Muscle layer of colon (tissue), 2 donors: ENCODE results near the gene CACNB1.

Experiments used
- H3K27ac ChIP-seq: one replicate; pipeline ENCODE4 v1.7.0; 2013; ENCODE audit warnings: low read depth, mild to moderate bottlenecking, low read length, moderate library complexity
- H3K27me3 ChIP-seq, 2 donors: one replicate each; pipeline ENCODE4 v1.7.0; 2013; ENCODE audit warnings: low read length in 2 of 2, mild to moderate bottlenecking in 2 of 2; ENCODE audit not compliant: insufficient read depth in 2 of 2, control insufficient read depth in 1 of 2
- H3K36me3 ChIP-seq: one replicate; pipeline ENCODE4 v1.7.0; 2013; ENCODE audit warnings: mild to moderate bottlenecking, low read length; ENCODE audit not compliant: insufficient read depth
- H3K4me1 ChIP-seq: one replicate; pipeline ENCODE4 v1.7.0; 2013; ENCODE audit warnings: mild to moderate bottlenecking, low read length; ENCODE audit not compliant: insufficient read depth
- H3K4me3 ChIP-seq, 2 donors: one replicate each; pipeline ENCODE4 v1.7.0; 2013; ENCODE audit warnings: low read length in 2 of 2, low read depth in 1 of 2, mild to moderate bottlenecking in 1 of 2, moderate library complexity in 1 of 2
- H3K9ac ChIP-seq: one replicate; pipeline ENCODE4 v1.7.0; 2013; ENCODE audit warnings: low read length
- H3K9me3 ChIP-seq: one replicate; pipeline ENCODE4 v1.7.0; 2013; ENCODE audit warnings: mild to moderate bottlenecking, low read length
- donor health status: abdominal sarcoma.
- donor health status: Adenocarcinoma of cecum.

CACNB1 gene

DNA sequence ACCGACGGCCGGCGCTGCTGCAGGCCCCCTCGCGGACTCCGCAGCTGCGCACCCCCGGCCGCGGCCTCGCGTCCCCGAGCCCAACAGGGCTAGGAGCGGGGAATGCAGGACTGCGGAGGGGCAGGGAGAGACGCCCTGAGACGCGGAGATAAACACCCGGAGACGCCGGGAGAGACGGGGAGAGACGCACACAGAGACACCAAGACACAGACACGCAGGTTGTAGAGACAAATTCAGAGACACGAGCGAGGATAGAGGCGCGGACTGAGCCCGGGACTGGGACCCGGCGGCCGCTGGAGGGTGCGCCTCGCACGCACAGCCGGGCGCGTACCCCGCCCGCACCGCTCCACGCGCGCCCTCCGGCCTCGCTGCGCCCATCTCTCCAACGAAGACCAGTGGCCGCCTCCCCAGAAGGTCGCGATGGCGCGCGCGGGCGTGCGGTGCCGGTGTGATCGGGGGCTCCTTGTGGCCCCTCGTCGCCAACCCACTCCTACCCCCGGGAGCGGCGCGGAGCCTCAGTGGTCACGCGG, 27.4 kb upstream of the CACNB1 start:
- Histone ChIP-seq H3K27ac (no peak overlapping the region), H3K36me3 (no peaks in the 10 kb centered on the region), H3K9me3 (no peaks in the 10 kb centered on the region), H3K27me3 (peaks cover 12 to 46% of the 10 kb centered on the region in 2 donors), H3K4me1 (peaks cover 5% of the 10 kb centered on the region), H3K4me3 (peak overlapping the region in 1 of 2 donors; percentile 20), H3K9ac (no peak overlapping the region)

DNA sequence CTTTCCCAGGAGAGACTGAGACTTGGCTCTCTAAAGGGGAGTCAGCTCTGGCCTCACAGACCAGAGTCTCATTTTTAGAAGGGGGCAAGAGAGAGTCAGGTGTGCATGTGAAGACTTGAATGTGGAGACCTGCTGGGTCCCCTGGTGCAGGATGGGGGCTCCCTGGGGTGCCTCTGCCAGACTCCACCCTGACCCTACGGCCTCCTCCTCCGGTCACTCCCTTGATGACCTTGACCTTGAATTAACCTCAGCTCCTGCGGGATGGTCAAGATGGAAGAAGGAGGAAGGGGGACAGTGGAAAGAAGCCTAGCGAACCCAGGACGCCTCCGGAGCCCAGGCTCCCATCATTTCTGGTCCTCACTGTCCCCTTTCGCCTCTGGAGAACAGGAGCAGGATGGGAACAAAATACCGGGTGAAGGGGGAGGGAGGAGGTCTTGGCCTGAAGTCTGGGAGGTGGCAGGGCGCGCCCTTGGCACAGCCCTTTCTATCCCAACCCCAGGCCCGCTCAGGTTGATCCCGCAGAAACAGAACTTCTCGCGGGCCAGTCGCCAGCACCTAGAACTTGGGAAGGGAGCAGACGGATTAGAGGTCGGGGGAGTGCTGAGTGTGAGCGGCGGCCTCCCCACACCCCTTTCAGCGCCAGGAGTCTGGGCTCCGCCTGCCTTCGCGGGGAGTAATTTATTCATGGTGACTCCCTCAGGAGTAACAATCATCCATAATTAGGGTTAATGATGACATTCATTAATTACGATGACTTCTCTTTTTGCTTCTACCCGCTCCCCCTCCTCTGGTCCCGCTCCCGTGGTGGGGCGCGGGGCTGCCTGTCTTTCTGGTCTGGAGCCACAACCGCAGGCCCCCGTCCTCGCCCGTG, 26.7 kb upstream of the CACNB1 start:
- no peak overlapping the region for H3K27ac ChIP-seq
- H3K9me3 ChIP-seq: no peaks in the 10 kb centered on the region
- no peaks in the 10 kb centered on the region for H3K36me3 ChIP-seq
- no peak overlapping the region for H3K4me3 ChIP-seq
- H3K27me3 ChIP-seq: peaks cover 12 to 41% of the 10 kb centered on the region in 2 donors
- H3K4me1 ChIP-seq: peaks cover 5% of the 10 kb centered on the region
- no peak overlapping the region for H3K9ac ChIP-seq

DNA sequence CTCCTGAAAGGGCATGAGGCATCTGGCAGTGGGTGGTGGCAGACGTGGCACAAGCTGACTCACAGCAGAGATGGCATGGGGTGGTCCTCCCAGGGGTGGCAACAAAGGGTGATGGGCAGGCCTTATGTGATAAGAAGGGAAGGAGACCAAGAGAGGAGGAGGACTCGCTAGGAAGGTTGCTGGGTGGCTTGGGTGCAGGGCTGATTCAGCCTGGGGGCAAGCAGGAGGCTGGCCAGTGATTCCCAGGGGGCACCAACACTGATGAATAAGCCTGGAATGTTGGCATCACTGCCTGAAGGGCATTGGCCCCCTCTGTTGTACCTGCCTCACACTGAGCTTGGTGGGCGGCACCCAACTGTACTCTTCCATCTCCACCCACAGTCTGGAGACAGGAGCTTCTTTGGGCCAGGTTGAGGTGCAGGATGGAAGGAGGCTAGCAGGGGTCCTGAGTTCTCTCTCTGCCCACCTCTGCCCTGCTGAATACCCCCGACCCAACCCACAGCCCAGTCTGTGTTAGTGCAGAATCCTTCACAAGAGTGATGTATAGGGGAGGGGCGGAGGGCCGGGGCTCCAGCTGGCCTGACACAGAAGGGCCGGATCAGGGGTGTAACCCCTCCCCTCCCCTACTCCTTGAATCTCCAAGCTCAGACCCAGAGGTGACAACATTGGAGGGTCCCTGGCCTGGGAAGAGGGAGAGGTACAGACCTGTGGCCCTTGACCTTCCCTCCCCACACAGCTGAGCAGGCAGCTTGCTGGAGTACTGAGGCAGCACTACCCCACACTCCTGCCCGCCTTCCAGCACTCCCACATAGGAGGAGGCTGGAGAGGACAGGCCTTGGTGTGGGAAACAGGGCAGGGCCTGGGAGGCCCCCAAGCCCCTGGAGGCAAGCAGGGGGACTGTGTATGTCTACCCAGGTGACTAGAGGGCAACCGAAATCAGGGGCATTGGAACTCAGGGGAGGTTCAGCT, 25.7 kb upstream of the CACNB1 start:
- Histone ChIP-seq H3K4me3 (no peak overlapping the region), H3K9ac (no peak overlapping the region), H3K27me3 (peaks cover 12 to 38% of the 10 kb centered on the region in 2 donors), H3K27ac (no peak overlapping the region), H3K36me3 (no peaks in the 10 kb centered on the region), H3K9me3 (no peaks in the 10 kb centered on the region), H3K4me1 (peaks cover 5% of the 10 kb centered on the region)

DNA sequence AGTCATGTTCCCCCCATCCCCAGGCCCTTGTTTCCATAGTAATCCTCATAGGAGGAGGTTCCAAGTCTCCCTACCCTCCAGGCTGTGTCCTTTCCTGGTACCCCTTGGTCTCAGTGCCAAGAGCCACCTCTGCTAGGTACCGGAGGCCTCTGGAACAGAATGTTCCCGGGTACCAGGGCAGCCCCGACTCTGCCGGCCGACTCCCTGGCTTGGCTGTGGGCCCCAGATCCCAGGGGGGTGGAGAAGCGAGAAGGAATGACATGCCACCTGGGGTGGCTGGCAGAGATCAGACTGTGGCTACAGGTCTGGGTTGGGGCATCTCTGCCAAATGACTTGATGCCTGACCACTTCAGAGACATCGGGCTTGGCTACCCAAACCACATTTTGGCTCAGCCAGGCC, 24.7 kb upstream of the CACNB1 start:
- H3K27me3 ChIP-seq: peaks cover 6 to 30% of the 10 kb centered on the region in 2 donors
- H3K4me1 ChIP-seq: peaks cover 5% of the 10 kb centered on the region
- H3K36me3 ChIP-seq: no peaks in the 10 kb centered on the region
- H3K9ac ChIP-seq: no peak overlapping the region
- no peaks in the 10 kb centered on the region for H3K9me3 ChIP-seq
- H3K27ac ChIP-seq: no peak overlapping the region
- no peak overlapping the region for H3K4me3 ChIP-seq

DNA sequence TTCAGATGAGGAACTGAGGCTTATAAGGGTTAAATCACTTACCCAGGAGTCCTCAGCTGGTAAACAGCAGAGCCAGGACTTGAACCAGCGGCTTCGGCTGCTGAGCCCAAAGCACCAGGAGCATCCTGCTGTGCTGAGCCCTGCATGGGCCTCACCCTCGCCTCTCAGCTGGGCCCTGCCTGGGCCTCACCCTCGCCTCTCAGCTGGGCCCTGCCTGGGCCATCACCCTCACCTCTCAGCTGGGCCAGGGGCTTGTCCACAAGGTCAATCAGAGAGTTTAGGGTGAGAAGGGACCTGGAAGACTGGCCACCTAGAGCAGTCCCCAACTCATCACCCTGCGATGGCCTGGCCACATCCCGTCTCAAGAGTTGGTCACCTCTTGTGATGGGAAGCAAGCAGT, 24.1 kb upstream of the CACNB1 start:
- Histone ChIP-seq H3K9ac (no peak overlapping the region), H3K36me3 (no peaks in the 10 kb centered on the region), H3K4me1 (peaks cover 5% of the 10 kb centered on the region), H3K27ac (no peak overlapping the region), H3K4me3 (no peak overlapping the region), H3K27me3 (peaks cover 6 to 24% of the 10 kb centered on the region in 2 donors), H3K9me3 (no peaks in the 10 kb centered on the region)

DNA sequence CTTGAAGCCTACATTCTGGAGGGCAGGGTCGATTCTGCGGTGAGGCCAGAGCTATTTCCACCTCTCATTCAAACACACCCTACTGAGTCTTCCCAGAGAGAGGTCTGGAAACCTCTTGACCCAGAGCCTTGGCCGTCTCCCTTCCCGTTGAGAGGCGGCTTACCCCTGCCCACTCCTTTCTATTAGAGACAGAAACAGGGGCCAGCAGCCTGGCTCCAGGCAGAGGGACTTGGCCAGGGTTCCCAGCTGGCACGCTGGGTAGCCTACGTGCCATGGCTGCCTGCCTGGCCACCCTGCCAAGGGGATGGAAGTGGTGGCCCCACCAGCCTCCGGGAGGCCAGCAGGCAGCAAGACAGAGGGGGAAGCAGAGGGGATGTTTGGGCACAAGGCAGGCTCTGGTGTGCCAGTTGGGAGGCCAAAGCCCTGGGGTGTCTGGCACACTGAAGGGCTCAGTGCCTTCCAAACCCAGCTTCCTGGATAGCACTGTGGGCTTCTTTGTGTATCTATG, 22.2 kb upstream of the CACNB1 start:
- Histone ChIP-seq H3K4me3 (no peak overlapping the region), H3K4me1 (no peaks in the 10 kb centered on the region), H3K27me3 (peaks cover 0 to 5% of the 10 kb centered on the region in 2 donors), H3K9me3 (no peaks in the 10 kb centered on the region), H3K27ac (no peak overlapping the region), H3K9ac (no peak overlapping the region), H3K36me3 (no peaks in the 10 kb centered on the region)

DNA sequence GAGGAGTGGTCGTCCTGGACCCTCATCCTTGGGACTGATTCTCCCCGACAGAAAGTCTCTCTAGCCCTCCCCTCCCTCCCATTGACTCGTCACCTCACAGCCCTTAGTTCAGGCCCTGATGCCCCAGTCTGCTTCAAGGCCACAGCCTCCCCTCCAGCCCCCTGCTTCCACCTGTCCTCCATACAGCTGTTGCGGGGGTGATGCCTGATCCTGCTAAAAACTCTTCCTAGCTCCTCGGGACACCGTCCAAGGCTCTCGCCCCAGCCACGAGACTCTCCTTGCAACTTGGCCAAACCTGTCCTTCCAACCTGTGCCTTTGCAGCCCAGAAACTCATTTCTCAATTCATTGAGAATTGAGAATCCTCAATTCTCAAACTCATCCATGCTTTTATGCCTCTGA, 21.4 kb upstream of the CACNB1 start:
- H3K27ac ChIP-seq: no peak overlapping the region
- no peaks in the 10 kb centered on the region for H3K27me3 ChIP-seq
- no peak overlapping the region for H3K9ac ChIP-seq
- H3K9me3 ChIP-seq: no peaks in the 10 kb centered on the region
- no peaks in the 10 kb centered on the region for H3K4me1 ChIP-seq
- H3K4me3 ChIP-seq: no peak overlapping the region
- no peaks in the 10 kb centered on the region for H3K36me3 ChIP-seq

DNA sequence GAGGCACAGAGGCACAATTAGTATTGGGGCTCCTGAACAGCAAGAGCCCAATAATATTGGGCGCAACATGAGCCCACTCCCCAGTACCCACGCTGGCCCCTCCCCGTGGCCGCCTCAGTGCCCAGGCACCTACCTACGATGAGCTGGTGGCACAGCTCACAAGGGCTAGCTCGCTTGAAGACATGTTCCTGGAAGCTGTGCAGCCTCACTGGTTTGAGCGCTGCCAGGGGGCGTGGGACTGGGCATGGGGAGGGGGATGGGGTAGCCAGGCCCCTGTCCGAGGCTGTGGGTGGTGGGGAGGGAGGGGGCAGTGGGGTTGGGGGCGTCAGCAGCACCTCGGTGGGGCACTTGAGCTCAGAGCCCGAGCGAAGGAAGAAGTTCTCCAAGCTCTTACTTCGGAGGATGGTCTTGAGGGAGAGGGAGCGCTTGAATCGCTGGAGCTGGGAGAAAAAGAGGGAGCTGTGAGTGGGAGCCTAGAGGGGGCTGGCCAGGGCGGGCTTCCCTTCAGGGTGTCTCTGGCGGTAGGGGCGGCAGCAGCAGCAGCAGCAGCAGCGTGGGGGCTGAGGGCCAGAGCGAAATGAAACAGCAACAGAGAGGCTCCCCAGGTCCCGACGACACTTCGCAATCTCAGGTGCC, 20.4 kb upstream of the CACNB1 start:
- H3K36me3 ChIP-seq: no peaks in the 10 kb centered on the region
- H3K9ac ChIP-seq: no peak overlapping the region
- no peak overlapping the region for H3K4me3 ChIP-seq
- H3K4me1 ChIP-seq: no peaks in the 10 kb centered on the region
- H3K27me3 ChIP-seq: no peaks in the 10 kb centered on the region
- H3K9me3 ChIP-seq: no peaks in the 10 kb centered on the region
- no peak overlapping the region for H3K27ac ChIP-seq

DNA sequence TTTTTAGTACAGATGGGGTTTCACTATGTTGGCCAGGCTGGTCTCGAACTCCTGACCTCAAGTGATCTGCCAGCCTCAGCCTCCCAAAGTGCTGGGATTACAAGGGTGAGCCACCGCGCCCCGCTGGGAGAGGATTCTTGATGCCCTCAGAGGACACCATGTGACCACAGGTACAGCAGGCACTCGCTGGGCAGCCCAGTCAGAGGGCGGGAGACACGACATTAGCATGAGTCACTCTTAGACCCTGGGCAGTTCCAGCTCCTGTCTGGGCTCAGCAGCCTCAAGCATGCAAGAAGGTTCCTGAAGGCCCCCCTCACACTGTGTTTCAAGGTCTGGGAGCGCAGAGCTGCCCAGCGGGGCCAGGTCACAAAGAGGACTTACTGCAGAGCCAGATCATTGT, 16.4 kb upstream of the CACNB1 start:
- Histone ChIP-seq H3K9ac (no peak overlapping the region), H3K36me3 (no peaks in the 10 kb centered on the region), H3K4me3 (no peak overlapping the region), H3K27me3 (no peaks in the 10 kb centered on the region), H3K4me1 (peaks cover 7% of the 10 kb centered on the region), H3K9me3 (no peaks in the 10 kb centered on the region), H3K27ac (no peak overlapping the region)

DNA sequence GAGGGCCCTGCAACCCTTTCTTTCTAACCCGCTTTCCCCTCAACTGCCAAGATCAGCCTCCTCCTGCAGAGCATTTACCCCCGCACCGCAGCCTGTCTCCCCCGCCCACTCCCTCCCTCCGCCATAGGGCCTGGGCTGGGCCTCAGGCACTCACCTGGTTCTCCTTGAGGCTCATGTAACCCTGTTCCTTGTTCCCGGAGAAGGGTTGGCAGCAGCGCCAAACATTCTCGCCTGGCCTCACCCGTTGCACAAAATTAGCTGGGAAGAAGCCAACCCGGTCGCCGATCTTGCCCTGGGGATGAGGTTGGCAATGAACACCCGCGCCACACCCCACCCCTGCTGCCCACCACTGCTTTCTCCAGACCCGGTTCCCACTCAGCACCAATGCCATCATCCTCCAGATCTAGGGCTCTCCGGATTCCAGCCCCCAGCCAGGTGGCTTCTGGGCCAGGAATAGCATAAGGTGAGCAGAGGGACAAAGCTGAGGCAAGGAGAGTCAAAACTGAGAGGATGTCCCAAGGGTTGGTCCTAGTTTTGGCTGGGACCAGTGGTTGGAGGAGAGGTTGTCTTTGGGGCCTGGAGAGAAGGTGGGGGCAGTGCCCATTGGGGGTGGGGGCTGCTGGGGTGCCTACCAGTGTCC, 15.5 kb upstream of the CACNB1 start:
- Histone ChIP-seq H3K9me3 (no peaks in the 10 kb centered on the region), H3K36me3 (no peaks in the 10 kb centered on the region), H3K27me3 (no peaks in the 10 kb centered on the region), H3K27ac (no peak overlapping the region), H3K9ac (no peak overlapping the region), H3K4me1 (peaks cover 10% of the 10 kb centered on the region), H3K4me3 (no peak overlapping the region)
